ENCODE data around the gene HABP4. TPM values are rescaled to one million over a fixed set of nuclear protein-coding genes. Genes with fewer than 3 reads are reported as not detected.

HABP4 gene
- total RNA-seq, 4 donors from 2014 or later: 6.3 to 13.4 (median 10.2) TPM

GRCh38 chr9:96476013-96476412 is 26.0 kb downstream of the HABP4 start:
- intact Hi-C loops (cut with DNase I; ENCODE audit: low total_unique reads): no loop called here
- no peak overlapping the region for H3K4me3 ChIP-seq (ENCODE audit: low read depth, poor library complexity, severe bottlenecking)
- TF ChIP-seq, protein P1, sequence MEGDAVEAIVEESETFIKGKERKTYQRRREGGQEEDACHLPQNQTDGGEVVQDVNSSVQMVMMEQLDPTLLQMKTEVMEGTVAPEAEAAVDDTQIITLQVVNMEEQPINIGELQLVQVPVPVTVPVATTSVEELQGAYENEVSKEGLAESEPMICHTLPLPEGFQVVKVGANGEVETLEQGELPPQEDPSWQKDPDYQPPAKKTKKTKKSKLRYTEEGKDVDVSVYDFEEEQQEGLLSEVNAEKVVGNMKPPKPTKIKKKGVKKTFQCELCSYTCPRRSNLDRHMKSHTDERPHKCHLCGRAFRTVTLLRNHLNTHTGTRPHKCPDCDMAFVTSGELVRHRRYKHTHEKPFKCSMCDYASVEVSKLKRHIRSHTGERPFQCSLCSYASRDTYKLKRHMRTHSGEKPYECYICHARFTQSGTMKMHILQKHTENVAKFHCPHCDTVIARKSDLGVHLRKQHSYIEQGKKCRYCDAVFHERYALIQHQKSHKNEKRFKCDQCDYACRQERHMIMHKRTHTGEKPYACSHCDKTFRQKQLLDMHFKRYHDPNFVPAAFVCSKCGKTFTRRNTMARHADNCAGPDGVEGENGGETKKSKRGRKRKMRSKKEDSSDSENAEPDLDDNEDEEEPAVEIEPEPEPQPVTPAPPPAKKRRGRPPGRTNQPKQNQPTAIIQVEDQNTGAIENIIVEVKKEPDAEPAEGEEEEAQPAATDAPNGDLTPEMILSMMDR (IDR thresholded peaks at IDR 0.05): no peak
- no peak for TF ChIP-seq POLR2A (IDR thresholded peaks at IDR 0.05)
- DNase-seq (ENCODE audit: low spot score in 2 of 2): no peak
- 92 to 94% methylated on average over 4 of the region's 4 CpGs for WGBS, 2 donors

- WGBS, 2 donors: 81 to 86% methylated on average over 5 of the region's 5 CpGs
- TF ChIP-seq POLR2A (IDR thresholded peaks at IDR 0.05): no peak
- TF ChIP-seq, protein P1 (IDR thresholded peaks at IDR 0.05): no peak
- no peak overlapping the region for H3K4me3 ChIP-seq (ENCODE audit: low read depth, poor library complexity, severe bottlenecking)
- DNase-seq (ENCODE audit: low spot score in 2 of 2): no peak
- intact Hi-C loops (cut with DNase I; ENCODE audit: low total_unique reads): no loop called here
Observed at GRCh38 chr9:96476591-96476990, 26.6 kb downstream of the HABP4 start.

DNA sequence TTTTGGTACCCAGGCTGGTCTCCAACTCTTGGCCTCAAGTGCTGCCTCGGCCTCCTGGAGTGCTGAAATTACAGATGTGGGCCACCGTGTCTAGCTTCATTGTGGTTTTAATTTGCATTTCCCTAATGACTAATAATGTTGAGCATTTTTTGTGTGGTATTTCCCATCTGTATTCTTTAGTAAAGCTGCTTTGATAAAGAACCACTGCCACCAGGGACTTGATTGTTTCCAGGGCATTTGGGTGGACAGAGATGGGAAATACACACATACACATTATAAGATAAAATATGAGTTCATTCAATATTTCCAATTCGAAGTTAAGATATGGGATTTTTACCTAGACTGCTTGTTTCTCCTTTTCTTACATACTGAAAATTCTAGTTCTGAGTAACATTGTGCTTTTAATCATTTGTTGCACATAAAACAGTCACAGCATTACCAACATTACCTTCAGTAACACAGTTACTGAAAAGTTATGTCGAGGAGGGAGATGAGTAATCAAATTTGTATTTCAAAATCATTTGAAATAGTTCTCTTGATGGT is 28.9 kb downstream of the HABP4 start:
- H3K4me3 ChIP-seq (ENCODE audit: low read depth, poor library complexity, severe bottlenecking): no peak overlapping the region
- 69 to 72% methylated on average over 4 of the region's 4 CpGs for WGBS, 2 donors
- DNase-seq (ENCODE audit: low spot score in 2 of 2): no peak
- TF ChIP-seq, protein P1 (IDR thresholded peaks at IDR 0.05): no peak
- TF ChIP-seq POLR2A (IDR thresholded peaks at IDR 0.05): no peak
- intact Hi-C loops (cut with DNase I; ENCODE audit: low total_unique reads): no loop called here

GRCh38 chr9:96480736-96481135 is 30.8 kb downstream of the HABP4 start:
- no peak overlapping the region for H3K4me3 ChIP-seq (ENCODE audit: low read depth, poor library complexity, severe bottlenecking)
- no peak for DNase-seq (ENCODE audit: low spot score in 2 of 2)
- intact Hi-C loops (cut with DNase I; ENCODE audit: low total_unique reads): no loop called here
- WGBS, 2 donors: 94 to 100% methylated on average over 3 of the region's 3 CpGs
- TF ChIP-seq, protein P1 (IDR thresholded peaks at IDR 0.05): no peak
- no peak for TF ChIP-seq POLR2A (IDR thresholded peaks at IDR 0.05)

DNA sequence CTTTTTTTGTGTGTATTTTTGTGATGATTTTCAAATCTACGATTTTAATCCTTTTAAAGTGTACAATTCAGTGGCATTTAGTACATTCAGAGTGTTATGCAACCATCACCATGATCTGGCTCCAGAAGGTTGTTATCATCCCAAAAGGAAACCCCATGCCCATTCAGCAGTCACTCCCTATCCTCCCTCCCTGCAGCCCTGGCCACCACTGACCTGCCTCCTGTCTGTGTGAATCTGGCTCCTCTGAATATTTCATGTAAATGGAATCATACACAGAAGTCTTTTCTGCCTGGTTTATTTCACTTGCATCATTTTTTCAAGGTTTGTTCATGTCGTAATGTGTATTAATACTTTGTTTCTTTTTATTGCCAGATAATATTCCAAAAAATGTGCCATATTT is 32.5 kb downstream of the HABP4 start:
- no peak for TF ChIP-seq POLR2A (IDR thresholded peaks at IDR 0.05)
- TF ChIP-seq, protein P1 (IDR thresholded peaks at IDR 0.05): no peak
- DNase-seq (ENCODE audit: low spot score in 2 of 2): no peak

GRCh38 chr9:96483197-96483596 is 33.2 kb downstream of the HABP4 start:
- no peak overlapping the region for H3K4me3 ChIP-seq (ENCODE audit: low read depth, poor library complexity, severe bottlenecking)
- DNase-seq (ENCODE audit: low spot score in 2 of 2): no peak
- TF ChIP-seq POLR2A (IDR thresholded peaks at IDR 0.05): no peak
- TF ChIP-seq, protein P1 (IDR thresholded peaks at IDR 0.05): no peak
- 93 to 96% methylated on average over 4 of the region's 4 CpGs for WGBS, 2 donors
- intact Hi-C loops (cut with DNase I; ENCODE audit: low total_unique reads): no loop called here

More for the DNA sequence above, 32.5 kb downstream of the HABP4 start:
- 91 to 93% methylated on average over 2 of the region's 2 CpGs for WGBS, 2 donors
- intact Hi-C loops (cut with DNase I; ENCODE audit: low total_unique reads): no loop called here
- no peak overlapping the region for H3K4me3 ChIP-seq (ENCODE audit: low read depth, poor library complexity, severe bottlenecking)
